ENCODE results near the gene RRP8. TPM values are rescaled to one million over a fixed set of nuclear protein-coding genes. Genes with fewer than 3 reads are reported as not detected.

The RRP8 gene
- total and polyA plus RNA-seq, 5 donors from 2014 or later: 21.0 to 30.9 (median 23.6) TPM

DNA sequence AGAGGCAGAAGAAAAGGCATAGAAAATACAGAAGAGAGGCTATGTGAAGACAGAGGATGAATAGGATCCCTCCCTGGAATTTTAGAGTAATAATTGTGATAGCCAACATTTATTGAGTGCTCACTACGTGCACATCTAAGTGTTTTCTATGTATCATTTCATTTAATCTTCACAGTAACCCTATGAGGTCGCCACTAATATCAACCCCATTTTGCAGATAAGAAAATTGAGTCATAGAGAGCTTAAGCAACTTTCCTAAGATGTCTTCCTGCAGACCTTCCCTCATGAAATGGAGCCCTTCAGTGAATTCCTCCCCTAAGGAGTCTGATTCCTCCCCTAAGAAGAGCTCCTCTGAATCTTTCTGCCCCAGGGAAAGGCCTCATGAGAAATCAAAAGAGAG, 38.1 kb downstream of the RRP8 start:
- H3K36me3 Mint-ChIP-seq: peaks cover 52% of the 10 kb centered on the region
- Histone ChIP-seq H3K9me3 (ENCODE audit: control insufficient read depth in 2 of 2, low read length in 2 of 2) (no peaks in the 10 kb centered on the region), H3K4me1 (ENCODE audit: control insufficient read depth, insufficient read depth, low read length, poor library complexity, severe bottlenecking) (no peaks in the 10 kb centered on the region), H3K4me3 (ENCODE audit: low read depth, low read length) (no peak overlapping the region), H3K27me3 (ENCODE audit: control insufficient read depth, insufficient read depth, low read length) (no peaks in the 10 kb centered on the region), H3K27ac (ENCODE audit: insufficient read depth, low read length, poor library complexity, severe bottlenecking) (no peak overlapping the region), H3K36me3 (ENCODE audit: control insufficient read depth, insufficient read depth, low read length) (no peaks in the 10 kb centered on the region)
- H3K27ac Mint-ChIP-seq: peak overlapping the region in 2 of 3 donors; percentile 5 to 10
- H3K4me3 Mint-ChIP-seq: no peak overlapping the region
- DNase-seq (no peak), ATAC-seq (ENCODE audit: low read depth in 2 of 2) (no peak)
- no peaks in the 10 kb centered on the region for H3K9me3 Mint-ChIP-seq
- peaks cover 0 to 10% (median 2%) of the 10 kb centered on the region in 4 donors for H3K4me1 Mint-ChIP-seq
- no peaks in the 10 kb centered on the region for H3K27me3 Mint-ChIP-seq

DNA sequence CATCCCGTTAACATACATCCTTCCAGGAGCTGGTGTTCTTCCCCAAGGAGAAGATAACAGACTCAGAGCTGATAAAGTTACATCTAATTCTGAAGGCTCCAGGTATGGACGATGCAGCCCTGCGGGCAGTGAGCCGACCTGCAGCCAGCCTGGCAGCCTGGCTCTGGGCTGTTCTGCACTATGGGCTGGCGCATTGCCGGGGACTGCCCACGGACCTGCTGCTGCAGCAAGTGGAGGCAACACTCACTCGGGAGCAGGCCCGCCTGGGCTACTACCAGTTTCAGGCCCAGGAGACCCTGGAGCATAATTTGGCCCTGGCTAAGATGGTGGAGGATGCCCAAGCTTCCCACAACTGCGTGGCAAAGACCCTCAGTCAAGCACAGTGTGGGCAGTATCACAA, 39.7 kb downstream of the RRP8 start:
- peaks cover 0 to 2% (median 0%) of the 10 kb centered on the region in 4 donors for H3K4me1 Mint-ChIP-seq
- Histone ChIP-seq H3K4me1 (ENCODE audit: control insufficient read depth, insufficient read depth, low read length, poor library complexity, severe bottlenecking) (no peaks in the 10 kb centered on the region), H3K4me3 (ENCODE audit: low read depth, low read length) (no peak overlapping the region), H3K36me3 (ENCODE audit: control insufficient read depth, insufficient read depth, low read length) (no peaks in the 10 kb centered on the region), H3K9me3 (ENCODE audit: control insufficient read depth in 2 of 2, low read length in 2 of 2) (no peaks in the 10 kb centered on the region), H3K27ac (ENCODE audit: insufficient read depth, low read length, poor library complexity, severe bottlenecking) (no peak overlapping the region), H3K27me3 (ENCODE audit: control insufficient read depth, insufficient read depth, low read length) (no peaks in the 10 kb centered on the region)
- no peak for DNase-seq
- H3K36me3 Mint-ChIP-seq: peaks cover 54% of the 10 kb centered on the region
- no peak overlapping the region for H3K27ac Mint-ChIP-seq
- no peaks in the 10 kb centered on the region for H3K9me3 Mint-ChIP-seq
- no peak for ATAC-seq (ENCODE audit: low read depth in 2 of 2)
- H3K27me3 Mint-ChIP-seq: no peaks in the 10 kb centered on the region
- H3K4me3 Mint-ChIP-seq: no peak overlapping the region

DNA sequence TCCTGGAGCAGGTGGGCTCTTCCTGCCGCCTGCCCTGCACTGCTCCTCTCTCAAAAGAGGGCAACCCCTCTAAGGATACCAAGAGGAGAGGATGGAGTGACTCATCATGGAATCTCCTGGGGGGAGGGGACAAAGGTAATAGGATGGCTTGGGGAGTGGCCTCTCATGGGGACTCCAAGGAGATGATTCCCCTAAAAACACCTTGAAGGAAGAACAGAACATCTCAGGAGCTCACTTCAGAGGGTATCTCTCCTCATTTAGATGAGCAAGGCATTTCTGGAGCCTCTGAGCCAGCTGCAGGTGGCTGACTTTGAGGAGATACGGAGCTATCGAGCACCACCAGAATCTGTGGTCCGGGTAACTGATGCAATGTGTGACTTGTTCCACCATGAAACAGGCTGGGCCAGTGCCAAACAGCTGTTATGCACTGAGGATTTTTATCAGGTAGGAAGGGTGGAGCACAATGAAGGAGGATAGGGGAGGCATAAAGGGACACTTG, 40.2 kb downstream of the RRP8 start:
- no peak overlapping the region for H3K4me3 ChIP-seq (ENCODE audit: low read depth, low read length)
- ATAC-seq (ENCODE audit: low read depth in 2 of 2): no peak
- no peaks in the 10 kb centered on the region for H3K27me3 Mint-ChIP-seq
- no peaks in the 10 kb centered on the region for H3K27me3 ChIP-seq (ENCODE audit: control insufficient read depth, insufficient read depth, low read length)
- no peak for DNase-seq
- H3K27ac ChIP-seq (ENCODE audit: insufficient read depth, low read length, poor library complexity, severe bottlenecking): no peak overlapping the region
- no peaks in the 10 kb centered on the region for H3K4me1 ChIP-seq (ENCODE audit: control insufficient read depth, insufficient read depth, low read length, poor library complexity, severe bottlenecking)
- no peaks in the 10 kb centered on the region for H3K9me3 Mint-ChIP-seq
- H3K27ac Mint-ChIP-seq: no peak overlapping the region
- no peaks in the 10 kb centered on the region for H3K36me3 ChIP-seq (ENCODE audit: control insufficient read depth, insufficient read depth, low read length)
- H3K4me1 Mint-ChIP-seq: no peaks in the 10 kb centered on the region
- H3K36me3 Mint-ChIP-seq: peaks cover 54% of the 10 kb centered on the region
- no peaks in the 10 kb centered on the region for H3K9me3 ChIP-seq (ENCODE audit: control insufficient read depth in 2 of 2, low read length in 2 of 2)
- H3K4me3 Mint-ChIP-seq: no peak overlapping the region

DNA sequence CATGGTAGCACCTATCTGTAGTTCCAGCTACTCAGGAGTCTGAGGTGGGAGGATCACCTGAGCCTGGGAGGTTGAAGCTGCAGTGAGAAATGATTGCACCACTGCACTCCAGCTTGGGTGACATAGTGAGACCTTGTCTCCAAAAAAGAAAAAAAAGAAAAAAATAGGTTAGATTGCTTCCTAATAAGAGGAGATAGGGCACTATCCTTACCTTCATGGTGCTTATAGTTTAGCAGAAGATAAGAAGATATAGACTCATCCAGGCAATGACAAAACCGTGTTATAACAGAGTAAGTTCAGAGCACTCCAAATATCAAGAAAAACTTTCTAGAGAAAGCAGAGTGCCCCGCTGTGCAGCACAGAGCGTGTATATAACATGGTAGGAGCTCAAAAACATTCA, 42.1 kb downstream of the RRP8 start:
- Histone ChIP-seq H3K4me1 (ENCODE audit: control insufficient read depth, insufficient read depth, low read length, poor library complexity, severe bottlenecking) (no peaks in the 10 kb centered on the region), H3K4me3 (ENCODE audit: low read depth, low read length) (no peak overlapping the region), H3K9me3 (ENCODE audit: control insufficient read depth in 2 of 2, low read length in 2 of 2) (no peaks in the 10 kb centered on the region), H3K27me3 (ENCODE audit: control insufficient read depth, insufficient read depth, low read length) (no peaks in the 10 kb centered on the region), H3K27ac (ENCODE audit: insufficient read depth, low read length, poor library complexity, severe bottlenecking) (no peak overlapping the region), H3K36me3 (ENCODE audit: control insufficient read depth, insufficient read depth, low read length) (no peaks in the 10 kb centered on the region)
- Mint-ChIP-seq H3K36me3 (peaks cover 55% of the 10 kb centered on the region), H3K9me3 (no peaks in the 10 kb centered on the region), H3K27me3 (no peaks in the 10 kb centered on the region), H3K4me1 (no peaks in the 10 kb centered on the region), H3K4me3 (no peak overlapping the region), H3K27ac (peak overlapping the region in 1 of 3 donors; percentile 42)
- DNase-seq (no peak), ATAC-seq (ENCODE audit: low read depth in 2 of 2) (no peak)

DNA sequence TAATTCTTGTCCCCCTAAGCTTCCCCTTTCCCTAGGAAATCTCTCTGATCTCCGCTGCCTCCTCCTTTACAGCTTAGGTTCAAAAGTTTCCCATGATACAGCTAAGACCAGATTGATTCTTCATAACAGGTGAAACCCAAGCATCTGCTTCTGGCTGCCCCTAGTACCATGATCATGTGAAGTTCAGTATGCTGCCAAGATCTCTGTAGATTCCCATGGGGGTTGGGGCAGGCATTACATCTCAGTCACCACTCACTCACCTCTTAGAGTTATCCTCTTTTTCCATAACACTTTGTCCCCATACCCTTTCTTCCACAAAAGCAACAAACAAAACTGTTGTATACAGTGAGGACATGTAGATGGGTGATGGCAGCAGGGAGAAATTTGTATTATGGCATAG, 44.0 kb downstream of the RRP8 start:
- peak overlapping the region in 1 of 3 donors; percentile 21 for H3K27ac Mint-ChIP-seq
- DNase-seq: no peak

DNA sequence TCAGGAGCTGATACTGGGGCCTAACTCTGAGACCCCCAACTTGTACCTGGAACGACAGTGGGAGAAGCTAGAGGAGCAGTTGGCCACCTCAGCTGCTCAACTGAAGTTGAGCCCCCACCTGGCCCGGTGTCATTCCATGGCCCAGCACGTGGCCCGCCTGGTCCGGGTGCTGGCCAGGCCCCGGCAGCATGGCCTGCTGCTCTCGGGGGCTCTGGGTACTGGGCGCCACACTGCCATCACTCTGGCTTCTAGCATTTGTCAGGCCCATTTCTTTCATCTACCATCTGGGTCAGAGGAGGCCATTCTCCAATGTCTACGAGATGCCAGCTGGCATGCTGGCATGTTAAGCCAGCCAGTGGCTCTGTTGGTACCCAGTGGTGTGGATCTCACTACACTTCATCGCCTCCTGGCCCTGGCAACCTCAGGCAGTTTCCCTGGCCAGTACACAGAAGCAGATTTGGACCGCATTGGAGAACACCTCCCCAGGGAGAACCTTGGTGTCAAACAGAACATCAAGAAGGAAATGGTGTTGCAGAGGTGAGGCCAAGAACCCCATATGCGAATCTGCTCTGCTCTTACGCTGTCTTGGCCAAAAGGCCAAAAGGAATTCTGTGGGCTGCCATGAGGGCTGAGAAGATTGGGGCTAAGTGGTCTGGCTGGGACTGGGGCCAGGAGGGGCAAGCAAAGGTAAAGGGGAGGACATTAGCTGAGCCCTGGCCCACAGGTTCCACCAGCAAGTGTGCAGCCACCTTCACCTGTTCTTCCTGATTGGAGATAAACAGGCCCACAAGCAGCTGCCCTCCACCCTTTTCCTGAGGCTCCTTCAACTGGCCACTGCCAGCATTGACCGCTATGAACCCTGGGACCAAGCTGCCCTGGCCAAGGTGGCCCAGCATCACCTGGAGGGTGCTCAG, 45.4 kb downstream of the RRP8 start:
- H3K4me1 Mint-ChIP-seq: peaks cover 0 to 6% (median 0%) of the 10 kb centered on the region in 4 donors
- H3K27me3 Mint-ChIP-seq: no peaks in the 10 kb centered on the region
- Histone ChIP-seq H3K27me3 (ENCODE audit: control insufficient read depth, insufficient read depth, low read length) (no peaks in the 10 kb centered on the region), H3K36me3 (ENCODE audit: control insufficient read depth, insufficient read depth, low read length) (no peaks in the 10 kb centered on the region), H3K4me1 (ENCODE audit: control insufficient read depth, insufficient read depth, low read length, poor library complexity, severe bottlenecking) (no peaks in the 10 kb centered on the region), H3K27ac (ENCODE audit: insufficient read depth, low read length, poor library complexity, severe bottlenecking) (no peak overlapping the region), H3K4me3 (ENCODE audit: low read depth, low read length) (no peak overlapping the region), H3K9me3 (ENCODE audit: control insufficient read depth in 2 of 2, low read length in 2 of 2) (no peaks in the 10 kb centered on the region)
- peaks cover 40% of the 10 kb centered on the region for H3K36me3 Mint-ChIP-seq
- ATAC-seq (ENCODE audit: low read depth in 2 of 2) (no peak), DNase-seq (no peak)
- no peaks in the 10 kb centered on the region for H3K9me3 Mint-ChIP-seq
- H3K27ac Mint-ChIP-seq: no peak overlapping the region
- no peak overlapping the region for H3K4me3 Mint-ChIP-seq

More for the DNA sequence above, 44.0 kb downstream of the RRP8 start:
- H3K36me3 ChIP-seq (ENCODE audit: control insufficient read depth, insufficient read depth, low read length): no peaks in the 10 kb centered on the region
- no peak overlapping the region for H3K27ac ChIP-seq (ENCODE audit: insufficient read depth, low read length, poor library complexity, severe bottlenecking)
- Mint-ChIP-seq H3K36me3 (peaks cover 44% of the 10 kb centered on the region), H3K4me3 (no peak overlapping the region), H3K27me3 (no peaks in the 10 kb centered on the region), H3K9me3 (no peaks in the 10 kb centered on the region), H3K4me1 (peaks cover 0 to 2% (median 0%) of the 10 kb centered on the region in 4 donors)
- H3K9me3 ChIP-seq (ENCODE audit: control insufficient read depth in 2 of 2, low read length in 2 of 2): no peaks in the 10 kb centered on the region
- no peaks in the 10 kb centered on the region for H3K4me1 ChIP-seq (ENCODE audit: control insufficient read depth, insufficient read depth, low read length, poor library complexity, severe bottlenecking)
- no peaks in the 10 kb centered on the region for H3K27me3 ChIP-seq (ENCODE audit: control insufficient read depth, insufficient read depth, low read length)
- ATAC-seq (ENCODE audit: low read depth in 2 of 2): no peak
- H3K4me3 ChIP-seq (ENCODE audit: low read depth, low read length): no peak overlapping the region

DNA sequence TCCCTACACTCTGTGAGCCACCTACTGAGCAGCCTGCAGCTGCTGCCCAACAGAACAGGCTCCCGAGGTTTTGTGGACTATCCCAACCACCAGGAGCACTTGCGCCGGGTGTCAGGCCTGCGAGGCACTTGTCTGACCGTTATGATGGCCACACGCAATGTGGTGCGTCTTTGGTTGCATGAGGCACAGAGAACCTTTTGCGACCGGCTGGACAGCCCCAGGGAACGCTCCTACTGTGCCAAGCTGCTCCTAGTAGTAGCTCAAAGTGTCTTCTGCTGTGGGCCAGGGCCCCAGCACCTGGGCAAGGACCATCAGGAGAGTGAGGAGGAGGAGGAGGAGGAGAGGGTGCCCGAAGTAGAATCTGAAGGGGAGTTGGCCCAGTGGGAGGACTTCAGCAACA, 46.4 kb downstream of the RRP8 start:
- no peak overlapping the region for H3K4me3 Mint-ChIP-seq
- Histone ChIP-seq H3K27me3 (ENCODE audit: control insufficient read depth, insufficient read depth, low read length) (no peaks in the 10 kb centered on the region), H3K36me3 (ENCODE audit: control insufficient read depth, insufficient read depth, low read length) (no peaks in the 10 kb centered on the region), H3K27ac (ENCODE audit: insufficient read depth, low read length, poor library complexity, severe bottlenecking) (no peak overlapping the region), H3K4me1 (ENCODE audit: control insufficient read depth, insufficient read depth, low read length, poor library complexity, severe bottlenecking) (no peaks in the 10 kb centered on the region), H3K9me3 (ENCODE audit: control insufficient read depth in 2 of 2, low read length in 2 of 2) (no peaks in the 10 kb centered on the region), H3K4me3 (ENCODE audit: low read depth, low read length) (no peak overlapping the region)
- H3K4me1 Mint-ChIP-seq: peaks cover 0 to 6% (median 0%) of the 10 kb centered on the region in 4 donors
- peaks cover 30% of the 10 kb centered on the region for H3K36me3 Mint-ChIP-seq
- H3K27ac Mint-ChIP-seq: no peak overlapping the region
- DNase-seq: no peak
- no peak for ATAC-seq (ENCODE audit: low read depth in 2 of 2)
- H3K9me3 Mint-ChIP-seq: no peaks in the 10 kb centered on the region
- H3K27me3 Mint-ChIP-seq: no peaks in the 10 kb centered on the region
